Right lobe of liver (tissue), 6 donors: Measurements from ENCODE around the gene INPP4B. TPM values are rescaled to one million over a fixed set of nuclear protein-coding genes. Genes with fewer than 3 reads are reported as not detected.

Experiments used
- ATAC-seq, 4 donors: fragments of 200-7000 bp; cut with Tn5 transposase; one replicate each; pipeline ENCODE4 v1.9.1; 2020; ENCODE audit warnings: mild to moderate bottlenecking in 4 of 4, moderate library complexity in 4 of 4
- DNase-seq, 3 donors: peaks; one replicate each; pipeline ENCODE4 v3.0.0-alpha.2; 2020
- H3K27ac ChIP-seq, 3 donors: fragments of 200-600 bp; one replicate each; pipeline ENCODE4 v1.8.0; 2022
- H3K27me3 ChIP-seq, 2 donors: fragments of 200-600 bp; one replicate each; pipeline ENCODE4 v1.8.0; 2022
- H3K36me3 ChIP-seq, 4 donors: fragments of 200-600 bp; sonication (generic) in 1 of 4; one replicate each; pipeline versions ENCODE4 v1.5.1 to v1.8.0; 2017 to 2022; ENCODE audit warnings: control low read depth in 1 of 4
- H3K4me1 ChIP-seq, 4 donors: fragments of 200-600 bp; sonication (generic) in 1 of 4; one replicate each; pipeline versions ENCODE4 v1.5.1 to v1.8.0; 2017 to 2022; ENCODE audit warnings: control low read depth in 1 of 4
- H3K4me3 ChIP-seq, 3 donors: fragments of 200-600 bp; one replicate each; pipeline ENCODE4 v1.8.0; 2022
- H3K9me3 ChIP-seq, 4 donors: fragments of 200-600 bp; sonication (generic) in 1 of 4; one replicate each; pipeline versions ENCODE4 v1.5.1 to v1.8.0; 2017 to 2022; ENCODE audit warnings: control low read depth in 1 of 4
- CTCF ChIP-seq, 4 donors: fragments of 200-600 bp in 3 of 4; fragments of 450-650 bp in 1 of 4; IDR thresholded peaks; one replicate each; pipeline versions ENCODE4 v1.5.1 to v1.8.0; 2016 to 2022; ENCODE audit warnings: antibody characterized with exemption in 4 of 4, mild to moderate bottlenecking in 2 of 4
- POLR2A ChIP-seq: fragments of 450-650 bp; IDR thresholded peaks from one replicate; pipeline ENCODE4 v1.6.1; 2017; ENCODE audit warnings: antibody characterized with exemption, mild to moderate bottlenecking
- WGBS: methylation state at CpG from one replicate; pipeline ENCODE4 v1.1.6; 2018; ENCODE audit warnings: low coverage, low lambda C conversion rate; ENCODE audit not compliant: insufficient coverage; ENCODE audit errors: missing lambda C conversion rate; 5-methylcytosine and 5-hydroxymethylcytosine counted together
- intact Hi-C, 2 donors: fragments of 100-400 bp; cut with DNase I; formaldehyde crosslinking; loops; one replicate each; pipeline versions ENCODE4 v1.11.2 to v1.14.1; 2022
- total RNA-seq, 6 experiments: library from RNA; depleted of rRNA in 2 of 6; stranded (reverse); fragments of >200 nt in 2 of 6; fragmentation: NEBNext Ultra II Directional in 3 of 6; extraction: Animal tissue kit (Norgen Biotek cat#: 25700) in 3 of 6; gene quantifications; one replicate each; pipeline versions ENCODE4 v1.1.0 to v1.2.4, GENCODE V29; 2016 to 2023
- donor health status: DM: no; HTN: yes; CAD: no.
- donor health status: DM: no; HTN: no; CAD: no.
- donor health status: DM: no; HTN: no; CAD: no.
- donor health status: DM: no; HTN: yes; CAD: no.
- donor health status: DM: no; HTN: yes; CAD: no.

INPP4B gene
- total RNA-seq, 6 experiments from 2014 or later, result 0.73 to 5.0 (median 1.6) TPM

DNA sequence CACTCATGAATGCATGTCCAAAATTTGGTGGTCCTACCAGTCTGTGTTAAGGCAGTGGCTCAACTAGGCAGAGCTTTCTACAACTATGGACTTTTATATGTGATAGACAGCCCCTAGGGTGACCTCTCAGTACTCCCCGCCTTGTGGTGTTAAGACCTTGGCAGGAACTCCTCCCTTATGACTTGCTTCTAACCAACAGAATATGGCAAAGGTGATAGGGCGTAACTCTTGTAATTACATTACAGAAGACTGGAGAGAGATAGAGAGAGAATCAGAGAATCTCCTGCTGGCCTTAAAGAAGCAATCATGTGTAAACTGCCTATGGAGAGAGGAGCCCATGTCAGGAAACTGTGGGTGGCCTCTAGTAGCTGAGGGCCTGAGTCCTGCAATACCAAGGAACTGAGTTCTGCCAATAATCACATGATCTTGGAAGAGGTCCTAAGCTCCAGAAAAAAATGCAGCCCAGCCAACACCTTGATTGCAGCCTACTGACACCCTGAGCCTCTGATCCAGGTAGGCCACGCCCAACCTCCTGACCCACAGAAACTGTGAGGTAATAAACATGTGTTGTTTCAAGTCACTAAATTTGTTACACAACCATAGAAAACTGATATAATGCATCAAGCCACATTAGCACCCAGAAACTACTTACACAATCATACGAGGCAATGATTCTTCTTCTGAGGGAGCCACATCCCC, 68.9 kb downstream of the INPP4B start:
- no peak for DNase-seq
- Histone ChIP-seq H3K27ac (no peak overlapping the region), H3K36me3 (no peaks in the 10 kb centered on the region), H3K9me3 (no peaks in the 10 kb centered on the region), H3K27me3 (no peaks in the 10 kb centered on the region), H3K4me1 (no peaks in the 10 kb centered on the region), H3K4me3 (no peak overlapping the region)
- TF ChIP-seq CTCF (IDR thresholded peaks at IDR 0.05) (no peak), POLR2A (no peak)
- whole genome bisulfite sequencing, result 68% methylated on average over 3 of the region's 4 CpGs
- intact Hi-C loops, result no loop called here
- no peak for ATAC-seq

DNA sequence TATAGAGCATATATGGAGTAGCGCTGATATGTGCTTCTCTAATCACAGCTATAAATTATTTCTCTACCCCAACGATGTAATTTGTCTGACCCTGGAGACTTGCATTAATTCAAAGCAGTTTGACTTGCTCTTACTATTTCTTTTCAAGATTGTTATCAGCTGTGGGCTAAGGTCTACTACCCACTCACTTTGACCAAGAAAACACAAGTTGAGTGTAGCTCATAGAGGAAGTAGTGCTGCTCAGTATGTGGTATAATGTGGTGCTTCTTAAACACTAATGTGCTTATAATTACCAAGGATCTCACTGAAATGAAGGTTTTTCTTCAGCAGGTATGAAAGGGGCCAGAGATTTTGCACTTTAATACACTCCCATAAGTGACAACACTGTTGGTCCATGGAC, 70.1 kb downstream of the INPP4B start:
- Histone ChIP-seq H3K36me3 (no peaks in the 10 kb centered on the region), H3K4me3 (no peak overlapping the region), H3K9me3 (no peaks in the 10 kb centered on the region), H3K27ac (no peak overlapping the region), H3K27me3 (no peaks in the 10 kb centered on the region), H3K4me1 (no peaks in the 10 kb centered on the region)
- 61% methylated on average over 2 of the region's 2 CpGs for WGBS
- intact Hi-C loops, result no loop called here
- DNase-seq (no peak), ATAC-seq (no peak)
- TF ChIP-seq POLR2A (no peak), CTCF (IDR thresholded peaks at IDR 0.05) (no peak)

- Histone ChIP-seq H3K4me3 (no peak overlapping the region), H3K9me3 (no peaks in the 10 kb centered on the region), H3K36me3 (no peaks in the 10 kb centered on the region), H3K27ac (no peak overlapping the region), H3K4me1 (no peaks in the 10 kb centered on the region), H3K27me3 (no peaks in the 10 kb centered on the region)
- TF ChIP-seq POLR2A (no peak), CTCF (IDR thresholded peaks at IDR 0.05) (no peak)
- DNase-seq, result no peak
- WGBS, result 64% methylated on average over 2 of the region's 2 CpGs
- ATAC-seq, result no peak
- intact Hi-C loops, result no loop called here
Measured at GRCh38 chr4:142773505-142773904, 72.6 kb downstream of the INPP4B start.

DNA sequence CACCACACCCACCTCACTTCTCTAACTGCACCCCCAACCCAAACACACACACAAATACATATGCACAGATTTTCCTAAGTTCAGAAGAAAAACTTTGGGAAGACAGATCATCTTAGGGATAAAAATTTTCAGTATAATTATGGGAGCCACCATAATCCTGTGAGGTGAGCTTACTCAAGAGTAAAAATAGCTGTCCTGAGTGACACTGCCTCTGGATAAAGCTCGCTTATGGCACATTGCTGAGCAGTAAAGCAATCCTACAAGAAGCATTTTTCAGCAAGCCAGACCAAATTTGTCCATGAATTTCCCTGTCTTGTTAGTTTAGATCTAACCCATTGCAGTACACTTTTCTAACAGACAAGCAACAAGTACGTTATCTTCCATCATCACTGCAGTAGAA, 83.8 kb downstream of the INPP4B start:
- Histone ChIP-seq H3K4me1 (no peaks in the 10 kb centered on the region), H3K9me3 (no peaks in the 10 kb centered on the region), H3K27ac (no peak overlapping the region), H3K4me3 (no peak overlapping the region), H3K36me3 (no peaks in the 10 kb centered on the region), H3K27me3 (no peaks in the 10 kb centered on the region)
- 51% methylated on average over 2 of the region's 2 CpGs for WGBS
- TF ChIP-seq CTCF (IDR thresholded peaks at IDR 0.05) (no peak), POLR2A (no peak)
- ATAC-seq (no peak), DNase-seq (no peak)
- intact Hi-C loops, result no loop called here
